Activated B cell treated with CpG ODN at 0.5 μM for 24 hours (primary cell): Measurements from ENCODE around the gene IDH3B. TPM values are rescaled to one million over a fixed set of nuclear protein-coding genes. Genes with fewer than 3 reads are reported as not detected.

Source experiments
- ATAC-seq: fragments of 200-7000 bp; cut with Tn5 transposase; one replicate; pipeline ENCODE4 v1.10.0; 2021; ENCODE audit warnings: low read depth, mild to moderate bottlenecking, moderate library complexity
- CTCF ChIA-PET: fragments of 350-600 bp; sonication (Branson Sonifier 250); formaldehyde crosslinking; loops from one replicate; lab custom pipeline; 2021; ENCODE audit warnings: antibody characterized with exemption; lab: Charles Lee
- POLR2A ChIA-PET: fragments of 350-600 bp; sonication (Branson Sonifier 250); formaldehyde crosslinking; loops from one replicate; lab custom pipeline; 2021; ENCODE audit warnings: antibody characterized with exemption; lab: Charles Lee
- DNase-seq: peaks from one replicate; pipeline ENCODE4 v3.0.0; 2022
- H3K27ac Mint-ChIP-seq: one replicate; pipeline ENCODE4 v1.8.0; 2020; ENCODE audit warnings: mixed read lengths
- H3K27me3 Mint-ChIP-seq: one replicate; pipeline ENCODE4 v1.8.0; 2021; ENCODE audit warnings: mixed read lengths
- H3K36me3 Mint-ChIP-seq: one replicate; pipeline ENCODE4 v1.8.0; 2021; ENCODE audit warnings: low read depth, mixed read lengths
- H3K4me1 Mint-ChIP-seq: one replicate; pipeline ENCODE4 v1.8.0; 2021; ENCODE audit warnings: mixed read lengths
- H3K4me3 Mint-ChIP-seq: one replicate; pipeline ENCODE4 v1.8.0; 2020; ENCODE audit warnings: mild to moderate bottlenecking, mixed read lengths
- H3K9me3 Mint-ChIP-seq: one replicate; pipeline ENCODE4 v1.8.0; 2020; ENCODE audit warnings: mixed read lengths
- intact Hi-C: fragments of 100-400 bp; cut with micrococcal nuclease; formaldehyde crosslinking; loops from one replicate; pipeline ENCODE4 v1.15.1; 2024
- total RNA-seq: library from RNA; stranded (reverse); gene quantifications from 2 replicates; pipeline ENCODE4 v1.2.3, GENCODE V29; 2022
- TF ChIP-seq, protein P1 (sequence below): fragments of 200-600 bp; IDR thresholded peaks from one replicate; pipeline ENCODE4 v1.8.0; 2022; ENCODE audit warnings: antibody characterized with exemption, mild to moderate bottlenecking

Gene IDH3B
- total RNA-seq, 1 donor from 2014 or later = 121 TPM

DNA sequence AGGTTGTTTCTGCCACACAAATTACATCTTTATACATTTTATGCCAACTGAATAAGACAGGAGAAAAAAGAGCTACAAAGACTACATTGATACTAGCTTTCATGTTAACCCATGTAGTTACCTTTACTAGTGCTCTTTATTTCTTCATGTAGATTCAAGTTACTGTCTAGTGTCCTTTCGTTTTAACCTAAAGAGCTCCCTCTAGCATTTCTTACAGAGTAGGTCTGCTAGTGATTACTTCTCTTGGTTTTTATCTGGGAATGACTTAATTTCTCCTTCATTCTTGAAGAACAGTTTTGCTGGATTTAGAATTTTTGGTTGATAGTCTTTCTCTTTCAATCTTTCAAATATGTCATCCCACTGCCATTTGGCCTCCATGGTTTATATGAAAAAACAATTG is 32.8 kb downstream of the IDH3B start:
- ChIA-PET POLR2A (no interaction called here), CTCF (interaction anchor here (1.2 kb wide), 1 partner anchor 14 kb away, joined by 4 read pairs; no protein-coding TSS in a partner anchor)
- Mint-ChIP-seq H3K9me3 (peaks cover 18% of the 10 kb centered on the region), H3K27me3 (peaks cover 37% of the 10 kb centered on the region), H3K27ac (no peak overlapping the region), H3K36me3 (no peaks in the 10 kb centered on the region), H3K4me3 (no peak overlapping the region), H3K4me1 (no peaks in the 10 kb centered on the region)
- TF ChIP-seq, protein P1, sequence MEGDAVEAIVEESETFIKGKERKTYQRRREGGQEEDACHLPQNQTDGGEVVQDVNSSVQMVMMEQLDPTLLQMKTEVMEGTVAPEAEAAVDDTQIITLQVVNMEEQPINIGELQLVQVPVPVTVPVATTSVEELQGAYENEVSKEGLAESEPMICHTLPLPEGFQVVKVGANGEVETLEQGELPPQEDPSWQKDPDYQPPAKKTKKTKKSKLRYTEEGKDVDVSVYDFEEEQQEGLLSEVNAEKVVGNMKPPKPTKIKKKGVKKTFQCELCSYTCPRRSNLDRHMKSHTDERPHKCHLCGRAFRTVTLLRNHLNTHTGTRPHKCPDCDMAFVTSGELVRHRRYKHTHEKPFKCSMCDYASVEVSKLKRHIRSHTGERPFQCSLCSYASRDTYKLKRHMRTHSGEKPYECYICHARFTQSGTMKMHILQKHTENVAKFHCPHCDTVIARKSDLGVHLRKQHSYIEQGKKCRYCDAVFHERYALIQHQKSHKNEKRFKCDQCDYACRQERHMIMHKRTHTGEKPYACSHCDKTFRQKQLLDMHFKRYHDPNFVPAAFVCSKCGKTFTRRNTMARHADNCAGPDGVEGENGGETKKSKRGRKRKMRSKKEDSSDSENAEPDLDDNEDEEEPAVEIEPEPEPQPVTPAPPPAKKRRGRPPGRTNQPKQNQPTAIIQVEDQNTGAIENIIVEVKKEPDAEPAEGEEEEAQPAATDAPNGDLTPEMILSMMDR = no peak
- DNase-seq (no peak), ATAC-seq (no peak)
- intact Hi-C loops = no loop called here

GRCh38 chr20:2626853-2627541 is 37.0 kb downstream of the IDH3B start:
- Mint-ChIP-seq H3K4me3 (no peak overlapping the region), H3K36me3 (no peaks in the 10 kb centered on the region), H3K9me3 (peaks cover 22% of the 10 kb centered on the region), H3K4me1 (no peaks in the 10 kb centered on the region), H3K27me3 (peaks cover 23% of the 10 kb centered on the region), H3K27ac (no peak overlapping the region)
- intact Hi-C loops = no loop called here
- TF ChIP-seq, protein P1 = no peak
- POLR2A ChIA-PET = no interaction called here
- CTCF ChIA-PET = no interaction called here
- ATAC-seq (no peak), DNase-seq (no peak)

DNA sequence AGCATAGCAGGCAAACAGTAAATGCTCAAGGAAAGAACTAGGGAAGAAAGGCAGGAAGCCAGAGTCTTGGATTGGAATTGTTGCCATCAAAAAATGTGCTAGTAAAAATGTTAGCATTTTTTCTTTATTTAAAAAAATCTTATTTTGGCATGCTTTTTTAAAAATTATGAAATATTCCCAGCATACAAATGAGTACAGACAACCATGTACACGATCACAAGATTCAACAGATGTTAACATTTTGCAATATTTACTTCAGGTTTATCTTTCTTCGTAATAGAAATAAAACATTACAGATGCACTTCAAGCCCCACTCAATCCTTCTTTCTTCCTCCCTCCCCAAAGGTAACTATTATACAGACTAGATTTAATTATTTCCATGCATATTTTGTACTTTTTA is 39.0 kb downstream of the IDH3B start:
- Mint-ChIP-seq H3K9me3 (peaks cover 10% of the 10 kb centered on the region), H3K4me1 (no peaks in the 10 kb centered on the region), H3K4me3 (no peak overlapping the region), H3K36me3 (no peaks in the 10 kb centered on the region), H3K27ac (no peak overlapping the region), H3K27me3 (peaks cover 30% of the 10 kb centered on the region)
- intact Hi-C loops = no loop called here
- DNase-seq = no peak
- TF ChIP-seq, protein P1 = no peak
- ATAC-seq = no peak
- CTCF ChIA-PET = no interaction called here
- POLR2A ChIA-PET = no interaction called here

GRCh38 chr20:2624190-2624589 is 39.8 kb downstream of the IDH3B start:
- no peaks in the 10 kb centered on the region for H3K4me1 Mint-ChIP-seq
- H3K27ac Mint-ChIP-seq = no peak overlapping the region
- no peak overlapping the region for H3K4me3 Mint-ChIP-seq
- ATAC-seq (no peak), DNase-seq (no peak)
- peaks cover 35% of the 10 kb centered on the region for H3K27me3 Mint-ChIP-seq
- ChIA-PET POLR2A (no interaction called here), CTCF (no interaction called here)
- peaks cover 10% of the 10 kb centered on the region for H3K9me3 Mint-ChIP-seq
- intact Hi-C loops = no loop called here
- TF ChIP-seq, protein P1 = no peak
- no peaks in the 10 kb centered on the region for H3K36me3 Mint-ChIP-seq

DNA sequence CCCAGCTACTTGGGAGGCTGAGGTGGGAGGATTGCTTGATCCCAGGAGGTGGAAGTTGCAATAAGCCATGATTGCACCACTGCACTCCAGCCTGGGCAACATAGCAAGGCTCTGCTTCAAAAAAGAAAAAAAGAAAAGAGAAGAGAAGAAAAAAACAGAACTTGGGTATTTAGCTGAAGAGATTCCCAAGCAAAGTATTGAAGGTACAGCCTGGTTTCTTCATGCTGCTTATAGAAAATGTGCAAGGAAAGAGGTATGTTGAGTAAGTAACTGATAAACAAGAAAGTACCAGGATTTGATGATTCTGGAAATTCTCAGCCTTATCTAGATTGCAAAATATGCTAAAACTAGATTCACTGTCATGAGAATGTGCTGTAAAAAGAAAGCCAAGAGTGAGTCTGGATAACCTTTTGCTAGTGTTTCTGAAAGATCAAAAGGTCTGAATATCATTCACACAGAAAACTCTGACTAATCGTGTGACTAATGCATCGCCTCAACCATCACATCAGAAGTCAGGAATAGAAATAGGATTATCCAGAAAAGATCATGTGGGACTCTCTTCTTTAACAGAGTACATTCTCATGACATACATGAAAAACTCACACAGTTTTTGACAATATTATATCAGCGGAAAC is 43.9 kb downstream of the IDH3B start:
- DNase-seq (no peak), ATAC-seq (no peak)
- H3K9me3 Mint-ChIP-seq = no peaks in the 10 kb centered on the region
- H3K27ac Mint-ChIP-seq = no peak overlapping the region
- peaks cover 8% of the 10 kb centered on the region for H3K4me1 Mint-ChIP-seq
- peaks cover 39% of the 10 kb centered on the region for H3K27me3 Mint-ChIP-seq
- no peaks in the 10 kb centered on the region for H3K36me3 Mint-ChIP-seq
- ChIA-PET POLR2A (no interaction called here), CTCF (no interaction called here)
- intact Hi-C loops = no loop called here
- no peak overlapping the region for H3K4me3 Mint-ChIP-seq
- TF ChIP-seq, protein P1 = no peak
